Activated naive CD8-positive, alpha-beta T cell treated with anti-CD3 and anti-CD28 coated beads, Interleukin-2, amount 10 ng/mL, durations not matched to agents 7 days and 5 days (primary cell): ENCODE data around the gene MAD1L1. TPM values are rescaled to one million over a fixed set of nuclear protein-coding genes. Genes with fewer than 3 reads are reported as not detected.

Experiments
- ATAC-seq: fragments of 150-1000 bp; cut with Tn5 transposase; one replicate; pipeline ENCODE4 v1.10.0; 2021; ENCODE audit warnings: low read depth, moderate library complexity
- POLR2A ChIA-PET: fragments of 350-600 bp; sonication (Branson Sonifier 250); formaldehyde crosslinking; loops from one replicate; lab custom pipeline; 2021; ENCODE audit warnings: antibody characterized with exemption; lab: Charles Lee
- DNase-seq: peaks from one replicate; pipeline ENCODE4 v3.0.0; 2021
- H3K27ac Mint-ChIP-seq: one replicate; pipeline ENCODE4 v1.8.0; 2022; ENCODE audit warnings: mild to moderate bottlenecking, mixed read lengths
- H3K27me3 Mint-ChIP-seq: one replicate; pipeline ENCODE4 v1.8.0; 2022; ENCODE audit warnings: mild to moderate bottlenecking, moderate library complexity, mixed read lengths
- H3K36me3 Mint-ChIP-seq: one replicate; pipeline ENCODE4 v1.8.0; 2021; ENCODE audit warnings: mild to moderate bottlenecking, mixed read lengths
- H3K4me1 Mint-ChIP-seq: one replicate; pipeline ENCODE4 v1.8.0; 2021; ENCODE audit warnings: mixed read lengths
- H3K4me3 Mint-ChIP-seq: one replicate; pipeline ENCODE4 v1.8.0; 2022; ENCODE audit warnings: mild to moderate bottlenecking, moderate library complexity, mixed read lengths
- H3K9me3 Mint-ChIP-seq: one replicate; pipeline ENCODE4 v1.8.0; 2021; ENCODE audit warnings: mixed read lengths
- total RNA-seq, 2 experiments: library from RNA; stranded (reverse); gene quantifications; one replicate each; pipeline ENCODE4 v1.2.3, GENCODE V29; 2021

MAD1L1 gene
- total RNA-seq, 2 experiments from 2014 or later = 72.7 to 82.6 TPM

DNA sequence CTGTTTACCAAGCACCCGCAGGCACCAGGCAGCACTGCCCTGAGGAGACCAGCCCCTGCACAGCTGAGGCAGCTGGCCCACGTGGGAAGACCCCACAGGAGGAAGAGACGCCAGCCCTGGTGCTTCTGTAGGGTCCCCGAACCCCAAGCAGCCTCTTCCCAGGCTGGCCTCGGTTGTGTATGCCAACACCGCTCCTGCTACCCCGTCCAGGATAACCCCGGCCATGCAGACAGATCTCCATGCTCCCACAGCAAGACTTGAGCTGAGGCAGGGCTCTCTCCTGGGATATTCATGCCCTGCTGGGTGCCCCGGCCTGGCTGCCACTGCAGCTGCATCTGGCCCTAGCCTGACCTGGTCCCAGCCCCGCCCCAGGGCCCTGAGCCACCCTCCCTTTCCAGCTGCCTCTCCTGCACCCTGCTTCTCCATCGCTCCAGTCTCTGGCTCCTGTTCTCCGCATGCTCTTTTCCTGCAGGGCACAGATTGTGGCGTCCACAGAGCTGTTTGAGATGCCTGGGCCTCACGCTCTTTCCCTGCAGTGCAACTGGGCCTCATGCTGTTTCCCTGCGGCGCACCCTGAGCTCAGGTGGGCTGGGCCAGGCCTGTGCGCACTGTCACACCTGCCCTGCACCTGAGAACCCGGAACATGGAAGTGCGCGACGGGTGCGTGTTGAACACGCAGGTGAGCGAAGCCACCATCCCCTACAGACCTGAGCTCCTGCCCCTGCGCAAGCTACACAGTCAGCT, 326.5 kb downstream of the MAD1L1 start:
- no peak overlapping the region for H3K27ac Mint-ChIP-seq
- DNase-seq (no peak), ATAC-seq (no peak)
- no peaks in the 10 kb centered on the region for H3K27me3 Mint-ChIP-seq
- H3K9me3 Mint-ChIP-seq = no peaks in the 10 kb centered on the region
- H3K4me1 Mint-ChIP-seq = no peaks in the 10 kb centered on the region
- H3K36me3 Mint-ChIP-seq = no peaks in the 10 kb centered on the region
- no peak overlapping the region for H3K4me3 Mint-ChIP-seq
- POLR2A ChIA-PET = no interaction called here

DNA sequence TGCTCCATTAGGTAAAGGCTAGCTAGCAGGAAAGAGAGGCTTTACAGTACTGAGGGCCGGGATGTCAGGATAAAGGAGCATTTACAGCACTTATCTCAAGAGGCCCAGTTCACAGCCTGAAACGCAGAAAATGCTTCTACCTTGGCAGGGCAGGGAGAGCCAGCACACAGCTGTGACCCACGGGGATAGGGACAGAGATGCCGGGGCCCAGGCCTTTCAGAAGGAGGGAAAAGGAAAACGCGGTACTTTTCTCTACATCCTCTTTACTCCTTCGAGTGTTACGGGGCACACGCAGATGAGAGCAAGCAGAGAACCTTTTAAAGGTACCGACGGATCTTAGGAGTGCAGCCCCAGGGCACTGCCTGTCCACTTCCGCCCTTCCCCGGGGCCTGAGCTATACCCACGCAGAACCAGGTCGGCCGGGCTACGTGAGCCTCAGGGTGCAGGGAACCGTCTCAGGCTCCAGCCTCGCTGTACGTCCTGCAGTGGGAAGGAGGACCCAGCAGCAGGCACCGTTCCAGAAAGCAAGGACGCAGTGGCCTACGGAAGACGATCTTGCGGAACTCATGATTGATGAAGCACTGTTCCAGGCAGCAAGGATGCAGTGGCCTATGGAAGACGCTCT, 330.4 kb downstream of the MAD1L1 start:
- DNase-seq (no peak), ATAC-seq (no peak)
- Mint-ChIP-seq H3K36me3 (no peaks in the 10 kb centered on the region), H3K27me3 (no peaks in the 10 kb centered on the region), H3K4me1 (no peaks in the 10 kb centered on the region), H3K27ac (no peak overlapping the region), H3K9me3 (no peaks in the 10 kb centered on the region), H3K4me3 (no peak overlapping the region)
- POLR2A ChIA-PET = no interaction called here

DNA sequence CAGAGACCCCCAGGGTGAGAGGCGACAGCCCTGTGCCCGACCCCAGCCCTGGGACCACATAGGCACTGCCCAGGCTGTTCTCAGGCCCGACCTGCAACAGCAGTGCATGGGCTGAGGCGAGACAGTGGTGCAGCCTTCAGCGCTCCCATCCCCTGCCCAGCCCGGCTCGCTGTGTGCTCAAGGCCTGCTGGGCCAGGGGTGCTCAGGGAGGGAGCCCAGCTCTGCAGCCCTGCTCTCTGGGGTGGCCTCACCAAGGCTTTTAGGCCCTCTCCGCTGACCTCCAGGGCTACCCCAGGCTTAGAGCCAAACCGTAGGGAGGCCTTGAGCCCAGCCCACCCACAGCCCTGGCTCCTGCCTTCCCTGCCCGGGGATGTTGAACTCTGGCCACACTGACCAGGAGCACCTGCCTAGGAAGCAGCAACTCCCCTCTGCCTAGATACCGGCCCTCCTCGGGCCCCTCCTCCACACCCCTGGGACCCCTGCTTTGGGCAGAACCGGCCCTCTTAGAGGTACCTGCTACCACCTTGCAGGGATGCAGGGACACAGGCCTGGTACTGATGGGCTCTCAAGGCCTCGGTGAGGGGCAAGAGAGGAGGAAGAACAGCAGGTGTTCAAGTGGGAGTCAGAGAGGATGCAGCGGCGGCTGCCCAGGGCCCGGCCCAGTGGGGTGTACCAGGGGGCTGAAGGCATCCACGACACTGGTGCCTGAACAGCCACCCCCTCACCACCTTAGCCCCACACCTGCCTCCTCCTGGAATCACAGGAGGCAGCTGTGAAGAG, 331.1 kb downstream of the MAD1L1 start:
- no peaks in the 10 kb centered on the region for H3K9me3 Mint-ChIP-seq
- no peak overlapping the region for H3K27ac Mint-ChIP-seq
- H3K36me3 Mint-ChIP-seq = no peaks in the 10 kb centered on the region
- ATAC-seq = no peak
- no peaks in the 10 kb centered on the region for H3K4me1 Mint-ChIP-seq
- no peak for DNase-seq
- POLR2A ChIA-PET = no interaction called here
- H3K27me3 Mint-ChIP-seq = no peaks in the 10 kb centered on the region
- H3K4me3 Mint-ChIP-seq = no peak overlapping the region

DNA sequence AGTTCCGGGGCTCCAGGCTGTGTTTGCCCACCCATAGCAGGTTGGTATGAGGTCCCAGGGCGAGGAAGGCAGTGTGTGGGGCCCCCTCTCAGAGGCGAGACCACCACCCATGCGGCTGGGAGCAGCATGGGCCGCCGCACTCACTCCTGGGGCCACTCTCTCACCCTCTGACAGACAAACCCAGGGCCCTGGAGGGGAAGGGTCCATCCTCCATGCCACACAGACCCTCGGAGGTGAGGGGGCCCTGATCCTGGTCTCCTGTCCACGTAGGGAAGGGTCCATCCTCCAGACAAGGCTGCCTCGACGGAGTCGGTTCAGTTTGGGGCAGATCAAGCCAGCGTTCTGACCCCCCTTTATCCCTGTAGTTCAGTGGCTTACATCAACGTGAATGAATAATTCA, 331.9 kb downstream of the MAD1L1 start:
- H3K27me3 Mint-ChIP-seq = no peaks in the 10 kb centered on the region
- no peaks in the 10 kb centered on the region for H3K36me3 Mint-ChIP-seq
- no peak overlapping the region for H3K4me3 Mint-ChIP-seq
- DNase-seq = no peak
- H3K4me1 Mint-ChIP-seq = no peaks in the 10 kb centered on the region
- no peak for ATAC-seq
- no peak overlapping the region for H3K27ac Mint-ChIP-seq
- POLR2A ChIA-PET = no interaction called here
- no peaks in the 10 kb centered on the region for H3K9me3 Mint-ChIP-seq

DNA sequence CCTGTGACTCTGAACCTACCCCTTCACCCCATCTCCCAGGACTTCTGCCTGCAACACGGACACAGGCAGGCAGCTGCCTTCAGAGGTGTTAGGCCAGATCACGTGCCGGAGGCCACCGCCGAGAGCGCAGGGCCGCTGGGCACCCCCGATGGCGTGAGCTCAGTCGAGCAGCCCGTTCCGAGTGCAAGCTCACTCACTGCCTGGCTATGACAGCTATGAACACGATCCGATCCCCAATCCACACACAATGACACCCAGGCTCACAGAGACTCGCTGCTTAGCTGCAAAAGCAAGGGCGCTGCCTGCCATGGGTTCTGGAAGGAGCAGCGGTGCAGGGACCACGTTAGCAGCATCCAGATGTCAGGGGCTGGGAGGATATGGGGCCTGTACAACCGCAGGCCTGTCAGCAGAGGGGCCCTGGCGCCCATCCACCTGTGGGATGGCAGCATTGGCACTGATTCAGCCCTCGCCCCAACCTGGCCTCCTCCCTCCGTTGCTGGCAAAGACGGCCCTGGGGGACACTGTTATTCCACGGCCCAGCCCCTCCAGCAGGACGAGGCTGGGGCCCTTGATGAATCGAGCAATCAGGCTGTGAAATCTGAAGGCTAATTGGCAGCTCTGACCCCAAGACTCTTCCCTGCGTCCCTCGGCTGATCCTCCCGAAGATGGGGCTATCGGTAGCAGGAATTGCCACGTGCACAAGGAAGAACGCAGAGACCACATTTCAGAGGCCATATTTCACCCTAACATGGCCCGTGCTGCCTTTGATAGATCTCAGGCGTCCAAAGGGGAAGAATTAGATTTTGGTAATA, 332.6 kb downstream of the MAD1L1 start:
- ATAC-seq (no peak), DNase-seq (no peak)
- H3K4me3 Mint-ChIP-seq = no peak overlapping the region
- H3K27me3 Mint-ChIP-seq = no peaks in the 10 kb centered on the region
- no peaks in the 10 kb centered on the region for H3K4me1 Mint-ChIP-seq
- POLR2A ChIA-PET = no interaction called here
- H3K9me3 Mint-ChIP-seq = no peaks in the 10 kb centered on the region
- no peaks in the 10 kb centered on the region for H3K36me3 Mint-ChIP-seq
- no peak overlapping the region for H3K27ac Mint-ChIP-seq

DNA sequence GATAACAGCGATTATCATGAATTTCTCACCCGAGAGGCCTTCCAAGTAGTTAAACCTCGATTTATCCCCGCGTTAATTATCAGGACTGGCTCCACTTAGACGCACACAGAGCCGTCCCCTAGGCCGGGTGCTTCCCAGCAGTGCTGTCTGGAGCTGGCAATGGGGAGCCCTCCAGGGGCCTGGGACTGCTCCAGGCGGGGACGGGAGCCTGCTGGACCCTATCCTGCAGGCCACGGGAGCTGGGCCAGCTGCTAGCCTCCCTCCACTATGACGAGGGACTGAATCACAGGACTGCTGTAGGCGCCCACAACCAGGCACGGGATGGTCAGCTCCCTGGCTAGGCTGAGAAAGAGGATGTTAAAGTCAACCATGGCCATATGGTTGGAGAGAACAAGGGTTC, 333.5 kb downstream of the MAD1L1 start:
- Mint-ChIP-seq H3K27me3 (no peaks in the 10 kb centered on the region), H3K9me3 (no peaks in the 10 kb centered on the region), H3K4me3 (no peak overlapping the region)

DNA sequence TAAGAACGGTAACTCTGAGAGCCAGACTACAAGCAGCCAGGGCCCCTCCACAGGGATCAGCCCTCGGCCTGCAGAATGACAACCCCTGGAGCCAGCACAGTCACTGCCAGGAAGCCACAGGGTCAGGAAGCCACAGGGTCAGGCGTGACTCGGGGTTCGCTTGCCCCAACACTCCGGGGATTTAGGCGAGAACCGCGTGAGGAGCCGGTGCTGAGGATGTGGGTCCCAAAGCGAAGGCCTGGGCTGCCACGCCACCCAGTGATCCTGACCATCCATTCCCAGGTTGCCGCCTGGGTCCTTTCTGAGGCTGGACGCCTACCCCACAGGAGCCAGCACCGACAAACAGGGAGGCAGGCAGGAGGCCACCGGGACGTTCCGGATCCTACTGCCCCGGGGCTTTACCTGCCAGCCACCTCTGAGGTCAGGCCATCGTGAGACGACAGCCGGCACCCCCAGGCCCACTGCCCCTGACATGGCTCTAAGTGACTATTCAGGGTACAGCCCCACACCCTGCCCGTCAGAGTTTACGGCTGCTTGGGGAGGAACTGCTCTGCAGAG, 334.0 kb downstream of the MAD1L1 start:
- Mint-ChIP-seq H3K9me3 (no peaks in the 10 kb centered on the region), H3K4me1 (no peaks in the 10 kb centered on the region), H3K4me3 (no peak overlapping the region), H3K27ac (no peak overlapping the region), H3K36me3 (no peaks in the 10 kb centered on the region), H3K27me3 (no peaks in the 10 kb centered on the region)
- POLR2A ChIA-PET = no interaction called here
- DNase-seq (no peak), ATAC-seq (no peak)

More for the DNA sequence above, 333.5 kb downstream of the MAD1L1 start:
- Mint-ChIP-seq H3K27ac (no peak overlapping the region), H3K36me3 (no peaks in the 10 kb centered on the region), H3K4me1 (no peaks in the 10 kb centered on the region)
- ATAC-seq (no peak), DNase-seq (no peak)
- POLR2A ChIA-PET = no interaction called here

DNA sequence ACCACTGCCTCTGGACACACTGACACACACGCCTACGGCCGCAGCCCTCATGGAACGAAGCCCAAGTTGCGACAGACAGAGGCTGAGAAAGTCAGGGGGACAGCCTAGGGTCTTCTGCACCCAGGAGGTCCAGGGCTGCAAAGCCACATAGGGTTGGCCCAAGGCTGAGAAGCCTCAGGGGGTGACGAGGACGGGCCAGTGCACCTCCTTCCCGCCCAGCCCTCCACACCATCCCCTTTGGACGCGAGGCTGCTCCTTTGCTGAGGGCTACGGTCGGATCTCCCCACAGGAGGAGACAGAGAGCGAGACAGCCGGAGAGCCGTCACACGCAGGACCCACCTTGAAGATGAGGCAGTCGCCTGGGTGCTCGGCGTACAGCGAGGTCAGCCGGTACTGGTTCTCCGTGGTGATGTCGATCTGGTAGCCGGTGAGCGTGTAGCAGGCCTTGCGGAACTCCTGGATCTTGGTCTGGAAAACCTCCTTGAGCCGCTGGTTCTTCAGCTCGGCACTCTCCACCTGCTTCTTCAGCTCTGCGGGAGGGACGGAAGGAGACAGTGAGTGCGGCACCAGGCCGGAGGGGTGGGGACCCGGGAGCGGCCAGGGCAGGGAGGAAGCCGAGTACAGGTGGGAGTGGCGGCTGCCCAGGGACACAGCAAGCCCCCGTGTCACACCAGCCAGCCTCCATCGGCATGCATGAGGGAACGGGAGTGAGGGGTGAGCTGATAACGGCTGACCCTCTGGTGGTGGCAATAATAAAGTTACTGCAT, 334.7 kb downstream of the MAD1L1 start:
- DNase-seq = no peak
- no peak overlapping the region for H3K4me3 Mint-ChIP-seq
- no peak overlapping the region for H3K27ac Mint-ChIP-seq
- no peaks in the 10 kb centered on the region for H3K36me3 Mint-ChIP-seq
- no peak for ATAC-seq
- no peaks in the 10 kb centered on the region for H3K9me3 Mint-ChIP-seq
- H3K4me1 Mint-ChIP-seq = no peaks in the 10 kb centered on the region
- POLR2A ChIA-PET = no interaction called here
- H3K27me3 Mint-ChIP-seq = no peaks in the 10 kb centered on the region

DNA sequence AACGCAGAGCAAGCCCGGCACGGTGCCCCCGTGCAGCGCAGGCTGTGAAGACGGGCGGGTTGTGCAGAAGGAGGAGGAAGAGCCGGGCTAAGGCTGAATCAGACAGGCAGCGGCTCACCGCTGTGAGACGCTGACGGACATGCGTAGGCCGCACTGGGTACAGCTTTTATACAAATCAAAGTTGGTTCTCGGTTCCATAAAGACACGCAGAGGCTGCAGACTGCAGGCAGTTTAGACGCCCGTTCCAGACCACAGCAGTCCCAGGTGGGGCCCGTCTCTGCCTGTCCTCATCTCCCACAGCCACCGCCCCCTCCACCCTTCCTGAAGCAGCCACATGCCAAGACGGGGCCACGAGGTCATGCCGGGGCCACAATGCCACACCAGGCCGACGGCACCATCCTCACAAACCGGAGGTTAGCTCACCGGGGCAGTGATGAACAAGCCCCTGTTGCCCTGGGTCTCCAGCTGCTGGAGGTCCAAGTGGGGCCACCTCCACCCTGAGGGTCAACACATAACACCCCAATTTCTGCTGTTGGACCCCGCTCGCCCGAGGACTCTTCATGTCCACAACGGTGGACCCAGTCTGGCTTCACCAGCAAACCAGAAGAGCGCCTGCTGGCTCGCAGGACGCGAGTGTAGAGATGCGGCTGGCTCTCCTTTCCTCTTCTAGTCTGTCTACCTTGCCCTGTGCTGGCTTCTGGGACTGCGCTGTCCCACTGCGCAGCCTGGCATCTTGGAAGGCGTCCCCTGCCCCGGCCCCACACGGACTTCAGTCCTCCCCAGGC, 335.5 kb downstream of the MAD1L1 start:
- DNase-seq (no peak), ATAC-seq (no peak)
- Mint-ChIP-seq H3K9me3 (no peaks in the 10 kb centered on the region), H3K27me3 (no peaks in the 10 kb centered on the region), H3K36me3 (no peaks in the 10 kb centered on the region), H3K27ac (no peak overlapping the region), H3K4me3 (no peak overlapping the region), H3K4me1 (no peaks in the 10 kb centered on the region)
- POLR2A ChIA-PET = no interaction called here

DNA sequence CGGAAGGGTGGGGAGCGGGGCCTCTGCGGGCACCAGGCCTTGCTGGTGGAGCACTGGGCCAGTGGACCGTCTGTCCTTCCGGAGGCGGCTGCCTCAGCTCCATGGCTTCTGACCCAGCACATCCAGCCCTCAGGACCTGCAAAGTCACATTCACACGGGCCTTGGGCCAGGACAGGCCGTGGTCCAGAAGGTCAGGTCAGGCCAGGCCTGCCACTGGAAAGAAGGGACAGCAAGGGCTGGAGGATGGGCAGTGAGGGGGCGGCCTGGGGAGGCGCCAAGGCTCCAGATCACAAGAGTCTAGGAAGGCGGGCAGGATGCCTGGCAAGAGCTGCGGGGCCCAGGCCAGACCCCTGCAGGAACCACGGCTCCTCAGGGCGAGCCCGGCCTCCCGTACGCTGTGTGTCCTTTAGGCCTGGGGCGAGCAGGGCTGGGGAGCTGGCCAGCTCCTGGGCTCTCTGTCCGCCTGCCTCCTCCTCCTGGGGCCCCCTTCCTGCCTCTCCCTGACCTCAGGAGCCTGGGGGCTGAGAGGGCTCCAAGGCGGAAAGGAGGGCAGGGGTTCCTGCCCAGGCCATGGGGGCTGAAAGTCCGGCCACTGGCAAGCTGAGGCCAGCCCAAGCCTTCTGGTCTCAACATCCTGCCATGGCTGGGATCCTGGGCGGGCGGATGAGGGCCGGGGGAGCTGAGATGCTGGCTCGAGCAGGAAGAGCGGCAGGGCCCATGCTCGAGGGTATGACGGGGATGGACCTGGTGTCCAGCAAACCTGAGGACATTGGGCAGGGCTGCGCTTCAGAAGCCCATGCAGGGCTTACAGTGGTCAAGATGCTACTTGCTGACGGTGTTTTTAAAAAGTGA, 336.9 kb downstream of the MAD1L1 start:
- Mint-ChIP-seq H3K27me3 (no peaks in the 10 kb centered on the region), H3K4me3 (no peak overlapping the region), H3K4me1 (no peaks in the 10 kb centered on the region), H3K36me3 (no peaks in the 10 kb centered on the region), H3K9me3 (no peaks in the 10 kb centered on the region), H3K27ac (no peak overlapping the region)
- no peak for ATAC-seq
- POLR2A ChIA-PET = no interaction called here
- DNase-seq = no peak

DNA sequence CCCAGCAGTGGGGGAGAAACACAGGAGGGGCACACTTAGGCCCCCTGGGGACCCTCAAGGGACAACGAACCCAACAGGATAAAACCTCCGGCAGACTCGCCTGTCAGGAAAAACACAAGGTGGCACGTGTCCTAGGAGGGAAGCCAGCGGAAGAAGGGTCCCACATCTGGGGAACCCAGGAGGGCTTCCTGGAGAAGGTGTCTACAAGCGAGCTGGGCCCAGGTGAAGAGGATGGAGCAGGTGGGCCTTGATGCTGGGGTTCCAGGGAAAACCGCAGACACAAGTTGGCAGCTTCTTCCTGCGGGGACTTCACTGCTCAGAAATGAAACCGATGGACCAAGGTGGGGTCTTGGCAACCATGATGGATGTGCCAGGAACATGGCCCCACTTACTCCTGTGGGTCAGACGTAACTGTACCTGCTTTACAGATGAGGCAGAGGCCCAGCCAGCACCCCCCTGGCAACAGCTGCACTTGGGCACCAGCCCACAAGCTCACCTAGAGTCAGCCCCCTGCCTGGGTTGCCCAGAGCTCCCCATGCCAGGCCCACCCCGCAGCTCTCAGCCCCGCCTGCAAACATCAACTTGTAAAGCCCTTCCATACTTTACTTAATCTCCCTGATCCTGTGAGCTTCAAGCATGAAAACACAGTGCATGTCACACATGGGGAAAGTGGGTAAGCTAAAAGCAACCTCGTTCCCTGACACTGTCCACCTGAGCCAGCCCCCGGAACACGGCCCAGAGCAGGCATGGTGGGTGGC, 337.7 kb downstream of the MAD1L1 start:
- Mint-ChIP-seq H3K4me3 (no peak overlapping the region), H3K36me3 (no peaks in the 10 kb centered on the region), H3K27me3 (no peaks in the 10 kb centered on the region), H3K4me1 (peaks cover 3% of the 10 kb centered on the region), H3K27ac (no peak overlapping the region), H3K9me3 (no peaks in the 10 kb centered on the region)
- no peak for DNase-seq
- POLR2A ChIA-PET = no interaction called here
- no peak for ATAC-seq
